Smooth muscle cell (in vitro differentiated cells): ENCODE data around the gene HYAL2. TPM values are rescaled to one million over a fixed set of nuclear protein-coding genes. Genes with fewer than 3 reads are reported as not detected.

ENCODE experiments used
- DNase-seq: peaks from one replicate; lab custom pipeline; 2025; ENCODE audit not compliant: unreplicated experiment; lab: John Stamatoyannopoulos, UW
- H2AFZ ChIP-seq: fragments of 200-600 bp; sonication (generic); 2 replicates; pipeline ENCODE4 v1.6.0; 2016; ENCODE audit warnings: antibody characterized with exemption, low read depth, mild to moderate bottlenecking
- H3F3A ChIP-seq: fragments of 200-600 bp; sonication (generic); 2 replicates; pipeline ENCODE4 v1.6.0; 2017; ENCODE audit warnings: antibody characterized with exemption, low read depth
- H3K27ac ChIP-seq: fragments of 200-600 bp; sonication (generic); 2 replicates; pipeline ENCODE4 v1.5.1; 2016; ENCODE audit warnings: low read depth, mild to moderate bottlenecking
- H3K27me3 ChIP-seq: fragments of 200-600 bp; sonication (generic); 2 replicates; pipeline ENCODE4 v1.6.1; 2016; ENCODE audit warnings: low read depth, mild to moderate bottlenecking
- H3K36me3 ChIP-seq: fragments of 200-600 bp; sonication (generic); 2 replicates; pipeline ENCODE4 v1.5.1; 2016; ENCODE audit warnings: low read depth
- H3K4me1 ChIP-seq: fragments of 200-600 bp; sonication (generic); 2 replicates; pipeline ENCODE4 v1.5.1; 2016; ENCODE audit warnings: low read depth
- H3K4me2 ChIP-seq: fragments of 200-600 bp; sonication (generic); 2 replicates; pipeline ENCODE4 v1.6.0; 2016; ENCODE audit warnings: mild to moderate bottlenecking
- H3K4me3 ChIP-seq: fragments of 200-600 bp; sonication (generic); 2 replicates; pipeline ENCODE4 v1.5.1; 2016; ENCODE audit warnings: mild to moderate bottlenecking
- H3K79me2 ChIP-seq: fragments of 200-600 bp; sonication (generic); 2 replicates; pipeline ENCODE4 v1.6.0; 2016; ENCODE audit warnings: low read depth, mild to moderate bottlenecking
- H3K9ac ChIP-seq: fragments of 200-600 bp; sonication (generic); 2 replicates; pipeline ENCODE4 v1.6.0; 2016; ENCODE audit warnings: low read depth
- H3K9me3 ChIP-seq: fragments of 200-600 bp; sonication (generic); replicated peaks from 2 replicates; pipeline ENCODE4 v1.5.1; 2016; ENCODE audit warnings: low read depth
- H4K20me1 ChIP-seq: fragments of 200-600 bp; sonication (generic); 2 replicates; pipeline ENCODE4 v1.6.0; 2016; ENCODE audit warnings: low read depth
- CTCF ChIP-seq: fragments of 200-600 bp; sonication (generic); IDR thresholded peaks from 2 replicates; pipeline ENCODE4 v1.5.1; 2017; ENCODE audit warnings: borderline replicate concordance, mild to moderate bottlenecking, antibody characterized with exemption; ENCODE audit not compliant: insufficient read depth, poor library complexity, severe bottlenecking
- WGBS: methylation state at CpG from one replicate; pipeline ENCODE4 v1.1.7; 2016; ENCODE audit warnings: low lambda C conversion rate; 5-methylcytosine and 5-hydroxymethylcytosine counted together
- polyA plus RNA-seq: library from polyadenylated mRNA; unstranded; fragments of >200 nt; fragmentation: Nextera tagmentation; extraction: Ambion mirVana; gene quantifications from 2 replicates; pipeline ENCODE4 v1.2.1, GENCODE V29; 2016
- total RNA-seq: library from RNA; depleted of rRNA; stranded (reverse); fragments of >200 nt; gene quantifications from 2 replicates; pipeline ENCODE4 v1.2.3, GENCODE V29; 2014

The HYAL2 gene
- total and polyA plus RNA-seq, 2 experiments from 2014 or later = 83.3 to 88.0 TPM

GRCh38 chr3:50341996-50342650 is 19.6 kb upstream of the HYAL2 start:
- Histone ChIP-seq H3K27ac (no peak overlapping the region), H3F3A (peaks cover 20% of the 10 kb centered on the region), H3K4me2 (no peak overlapping the region), H3K4me3 (no peak overlapping the region), H3K79me2 (no peaks in the 10 kb centered on the region), H3K27me3 (peaks cover 19% of the 10 kb centered on the region), H3K9ac (no peak overlapping the region), H4K20me1 (no peaks in the 10 kb centered on the region), H2AFZ (no peak overlapping the region), H3K4me1 (peaks cover 22% of the 10 kb centered on the region), H3K36me3 (no peaks in the 10 kb centered on the region), H3K9me3 (no peaks in the 10 kb centered on the region)
- no peak for DNase-seq
- WGBS = 87% methylated on average over 11 of the region's 13 CpGs
- no peak for TF ChIP-seq CTCF

- Histone ChIP-seq H3K27ac (no peak overlapping the region), H3K9me3 (no peaks in the 10 kb centered on the region), H2AFZ (no peak overlapping the region), H3K27me3 (peaks cover 19% of the 10 kb centered on the region), H3K4me3 (no peak overlapping the region), H3F3A (peaks cover 20% of the 10 kb centered on the region), H3K79me2 (peaks cover 4% of the 10 kb centered on the region), H3K9ac (no peak overlapping the region), H4K20me1 (no peaks in the 10 kb centered on the region), H3K4me2 (no peak overlapping the region), H3K4me1 (peaks cover 22% of the 10 kb centered on the region), H3K36me3 (no peaks in the 10 kb centered on the region)
- no peak for DNase-seq
- 95% methylated on average over 9 of the region's 9 CpGs for WGBS
- no peak for TF ChIP-seq CTCF
Observed at GRCh38 chr3:50341537-50341936, 19.0 kb upstream of the HYAL2 start.

GRCh38 chr3:50340448-50341329 is 18.1 kb upstream of the HYAL2 start, which contains the start of gene RASSF1:
TSS of gene RASSF1 (minus strand) at chr3:50340836. CDS start at chr3:50340805, 31 bp downstream.
- Histone ChIP-seq H4K20me1 (peaks cover 6% of the 10 kb centered on the region), H3K4me1 (peaks cover 28% of the 10 kb centered on the region), H3K4me2 (peak within 1 kb of the TSS; percentile 89), H3K9me3 (no peaks in the 10 kb centered on the region), H3K9ac (no peak within 1 kb of the TSS), H2AFZ (peak within 1 kb of the TSS; percentile 62), H3K27me3 (peaks cover 19% of the 10 kb centered on the region), H3K79me2 (peaks cover 13% of the 10 kb centered on the region), H3K4me3 (peak within 1 kb of the TSS; percentile 45), H3K36me3 (no peaks in the 10 kb centered on the region), H3F3A (peaks cover 12% of the 10 kb centered on the region), H3K27ac (no peak within 1 kb of the TSS)
- DNase-seq = no peak
- 12% methylated on average over 81 of the region's 85 CpGs for WGBS
- TF ChIP-seq CTCF = no peak
